HEK293 (cell line): ENCODE results near the gene FYB1.

Experiments used
- CTCF ChIA-PET: fragments of 350-600 bp; formaldehyde crosslinking; extraction: SDS; loops from one replicate; lab custom pipeline; 2021; ENCODE audit warnings: antibody characterized with exemption; lab: Yijun Ruan, JAX
- POLR2A ChIA-PET: fragments of 300-600 bp; formaldehyde crosslinking; extraction: SDS; loops from one replicate; lab custom pipeline; 2020; ENCODE audit warnings: antibody characterized with exemption, inconsistent platforms; lab: Yijun Ruan, JAX
- H3K27ac ChIP-seq: fragments of 200-500 bp; sonication (Bioruptor generic); 2 replicates; pipeline ENCODE4 v1.5.1; 2014; ENCODE audit warnings: low read depth, low read length, control low read depth, inconsistent platforms; ENCODE audit errors: extremely low read depth
- H3K36me3 ChIP-seq, 2 experiments: fragments of 200-500 bp in 1 of 2; sonication (Bioruptor generic) in 1 of 2; 1 replicate in 1 of 2; 2 replicates in 1 of 2; pipeline ENCODE4 v1.5.1; 2014 to 2017; ENCODE audit warnings: inconsistent platforms in 2 of 2, low read length in 2 of 2; ENCODE audit not compliant: control insufficient read depth in 2 of 2, insufficient read depth in 1 of 2
- H3K4me1 ChIP-seq: fragments of 200-500 bp; sonication (Bioruptor generic); 2 replicates; pipeline ENCODE4 v1.5.1; 2014; ENCODE audit warnings: mild to moderate bottlenecking, low read length, inconsistent platforms; ENCODE audit not compliant: control insufficient read depth, insufficient read depth
- H3K4me3 ChIP-seq: 2 replicates; pipeline ENCODE4 v1.5.1; 2011; ENCODE audit warnings: low read depth, mild to moderate bottlenecking, control low read depth, low read length, moderate library complexity
- H3K9me3 ChIP-seq: fragments of 200-500 bp; sonication (Bioruptor generic); 2 replicates; pipeline ENCODE4 v1.5.1; 2014; ENCODE audit warnings: low read depth, low read length, inconsistent platforms; ENCODE audit not compliant: control insufficient read depth, insufficient read depth
- BCL11A ChIP-seq: fragments of 450-650 bp; formaldehyde crosslinking; IDR thresholded peaks from 2 replicates; pipeline ENCODE4 v1.5.1; 2016; ENCODE audit warnings: low read depth, missing biosample characterization, missing genetic modification characterization
- HIC1 ChIP-seq: fragments of 450-650 bp; formaldehyde crosslinking; IDR thresholded peaks from 2 replicates; pipeline ENCODE4 v1.5.1; 2016; ENCODE audit warnings: missing biosample characterization, missing genetic modification characterization
- HOXA7 ChIP-seq: sonication (generic); formaldehyde crosslinking; IDR thresholded peaks from 2 replicates; pipeline ENCODE4 v1.8.1; 2022; ENCODE audit warnings: missing genetic modification reagents, borderline replicate concordance
- PBX3 ChIP-seq: sonication (generic); formaldehyde crosslinking; IDR thresholded peaks from 2 replicates; pipeline ENCODE4 v1.8.1; 2022; ENCODE audit warnings: mild to moderate bottlenecking, moderate library complexity, missing genetic modification reagents
- PRDM1 ChIP-seq: fragments of 450-650 bp; formaldehyde crosslinking; IDR thresholded peaks from 2 replicates; pipeline ENCODE4; 2016; ENCODE audit warnings: missing biosample characterization, missing genetic modification characterization
- PRDM6 ChIP-seq: fragments of 450-650 bp; formaldehyde crosslinking; IDR thresholded peaks from 2 replicates; pipeline ENCODE4 v1.5.1; 2017; ENCODE audit warnings: missing biosample characterization, missing genetic modification characterization
- REST ChIP-seq: fragments of 450-650 bp; formaldehyde crosslinking; IDR thresholded peaks from 2 replicates; pipeline ENCODE4 v1.5.1; 2016; ENCODE audit warnings: missing biosample characterization, missing genetic modification characterization
- SP7 ChIP-seq: fragments of 450-650 bp; formaldehyde crosslinking; IDR thresholded peaks from 2 replicates; pipeline ENCODE4 v1.5.1; 2016; ENCODE audit warnings: missing biosample characterization, missing genetic modification characterization
- ZFP37 ChIP-seq: fragments of 450-650 bp; formaldehyde crosslinking; IDR thresholded peaks from 2 replicates; pipeline ENCODE4 v1.5.1; 2016; ENCODE audit warnings: missing biosample characterization, missing genetic modification characterization
- ZNF169 ChIP-seq: fragments of 450-650 bp; formaldehyde crosslinking; IDR thresholded peaks from 2 replicates; pipeline ENCODE4 v1.5.1; 2016; ENCODE audit warnings: missing biosample characterization, missing genetic modification characterization
- ZNF18 ChIP-seq: fragments of 450-650 bp; formaldehyde crosslinking; IDR thresholded peaks from 2 replicates; pipeline ENCODE4 v1.5.1; 2016; ENCODE audit warnings: missing biosample characterization, missing genetic modification characterization
- ZNF184 ChIP-seq: fragments of 450-650 bp; IDR thresholded peaks from 2 replicates; pipeline ENCODE4 v1.5.1; 2018; ENCODE audit warnings: missing biosample characterization, mild to moderate bottlenecking, missing genetic modification characterization
- ZNF19 ChIP-seq: fragments of 450-650 bp; formaldehyde crosslinking; IDR thresholded peaks from 2 replicates; pipeline ENCODE4; 2016; ENCODE audit warnings: missing biosample characterization, missing genetic modification characterization, low read depth
- ZNF221 ChIP-seq: fragments of 450-650 bp; formaldehyde crosslinking; IDR thresholded peaks from 2 replicates; pipeline ENCODE4 v1.5.1; 2017; ENCODE audit warnings: missing biosample characterization, missing genetic modification characterization, borderline replicate concordance
- ZNF394 ChIP-seq: fragments of 450-650 bp; formaldehyde crosslinking; IDR thresholded peaks from 2 replicates; pipeline ENCODE4 v1.5.1; 2016; ENCODE audit warnings: missing biosample characterization, missing genetic modification characterization, mild to moderate bottlenecking, moderate library complexity, borderline replicate concordance
- ZNF398 ChIP-seq: fragments of 450-650 bp; formaldehyde crosslinking; IDR thresholded peaks from 2 replicates; pipeline ENCODE4 v1.5.1; 2017; ENCODE audit warnings: missing biosample characterization, missing genetic modification characterization
- ZNF549 ChIP-seq: fragments of 450-650 bp; IDR thresholded peaks from 2 replicates; pipeline ENCODE4 v1.5.1; 2018; ENCODE audit warnings: missing biosample characterization, missing genetic modification characterization, mild to moderate bottlenecking, inconsistent platforms, moderate library complexity
- ZNF561 ChIP-seq: fragments of 450-650 bp; IDR thresholded peaks from 2 replicates; pipeline ENCODE4 v1.5.1; 2018; ENCODE audit warnings: missing biosample characterization, missing genetic modification characterization, borderline replicate concordance
- ZNF791 ChIP-seq: fragments of 450-650 bp; formaldehyde crosslinking; IDR thresholded peaks from 2 replicates; pipeline ENCODE4 v1.5.1; 2016; ENCODE audit warnings: missing biosample characterization, missing genetic modification characterization
- ZSCAN4 ChIP-seq: fragments of 450-650 bp; formaldehyde crosslinking; IDR thresholded peaks from 2 replicates; pipeline ENCODE4 v1.5.1; 2017; ENCODE audit warnings: missing biosample characterization, missing genetic modification characterization
- ZSCAN5A ChIP-seq: fragments of 450-650 bp; formaldehyde crosslinking; IDR thresholded peaks from 2 replicates; pipeline ENCODE4 v1.5.1; 2016; ENCODE audit warnings: missing biosample characterization, missing genetic modification characterization

Gene FYB1

GRCh38 chr5:39107350-39107749, 112.0 kb downstream of the FYB1 start:
- ChIA-PET CTCF (no interaction called here), POLR2A (no interaction called here)
- H3K4me3 ChIP-seq: no peak overlapping the region
- no peak for TF ChIP-seq ZFP37
- TF ChIP-seq ZNF19 (tag by site-specific recombination): no peak
- no peak for TF ChIP-seq HOXA7 (CRISPR knock-in tag)
- no peak for TF ChIP-seq ZNF791 (tag by site-specific recombination)
- no peak for TF ChIP-seq HIC1 (tag by site-specific recombination)
- no peak for TF ChIP-seq ZNF18 (tag by site-specific recombination)
- no peak for TF ChIP-seq ZNF169 (tag by site-specific recombination)
- TF ChIP-seq ZNF549 (tag by site-specific recombination): no peak
- TF ChIP-seq ZSCAN4 (tag by site-specific recombination): no peak
- TF ChIP-seq ZNF394 (tag by site-specific recombination): no peak
- no peak for TF ChIP-seq BCL11A (tag by site-specific recombination)
- no peak for TF ChIP-seq PRDM6 (tag by site-specific recombination)
- no peak for TF ChIP-seq ZNF221
- no peak for TF ChIP-seq ZSCAN5A (tag by site-specific recombination)
- no peaks in the 10 kb centered on the region for H3K36me3 ChIP-seq
- H3K4me1 ChIP-seq: no peaks in the 10 kb centered on the region
- no peak overlapping the region for H3K27ac ChIP-seq
- H3K9me3 ChIP-seq: no peaks in the 10 kb centered on the region

- ChIA-PET POLR2A (no interaction called here), CTCF (interaction anchor here (4.6 kb wide), 1 partner anchor 26 kb away, joined by 21 read pairs; no protein-coding TSS in a partner anchor)
- Histone ChIP-seq H3K36me3 (no peaks in the 10 kb centered on the region), H3K4me3 (no peak overlapping the region), H3K4me1 (no peaks in the 10 kb centered on the region), H3K27ac (no peak overlapping the region), H3K9me3 (no peaks in the 10 kb centered on the region)
- TF ChIP-seq ZNF561 (tag by site-specific recombination) (no peak), PRDM1 (tag by site-specific recombination) (no peak), ZNF398 (tag by site-specific recombination) (no peak), ZNF184 (tag by site-specific recombination) (no peak), PBX3 (CRISPR knock-in tag) (no peak), SP7 (tag by site-specific recombination) (no peak), REST (no peak)
Measured at GRCh38 chr5:39106322-39106721, 113.0 kb downstream of the FYB1 start.
